ENCODE results near the gene PPDPF. TPM values are rescaled to one million over a fixed set of nuclear protein-coding genes. Genes with fewer than 3 reads are reported as not detected.

PPDPF gene
- total and polyA plus RNA-seq, 12 donors, result 186 to 433 (median 270) TPM

DNA sequence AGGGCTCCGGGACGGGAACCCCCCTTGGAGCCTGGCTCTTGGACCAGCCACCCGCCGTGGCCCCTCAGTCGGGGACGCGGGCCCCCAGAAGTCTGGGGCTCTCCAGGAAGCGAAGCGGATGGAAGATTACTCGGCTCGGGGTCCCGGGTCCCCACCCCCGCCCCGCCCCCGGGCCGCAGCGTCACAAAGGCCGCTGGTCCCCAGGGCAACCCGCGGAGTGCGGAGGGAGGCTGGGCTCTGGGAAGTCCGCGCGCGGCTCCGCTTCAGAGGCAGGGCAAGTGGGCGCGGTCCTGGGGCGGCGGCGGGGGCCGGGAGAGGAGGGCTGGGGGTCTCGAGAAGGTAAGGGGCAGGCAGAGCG lies 33.3 kb downstream of the PPDPF start, which contains the start of gene FNDC11:
Gene FNDC11, plus strand, starts transcription at position 227 of the 358 bp plus-strand sequence. CDS start 1,505 bp downstream, outside the sequence.
- peaks cover 0 to 48% (median 11%) of the 10 kb centered on the region in 7 donors for H3K27me3 ChIP-seq

DNA sequence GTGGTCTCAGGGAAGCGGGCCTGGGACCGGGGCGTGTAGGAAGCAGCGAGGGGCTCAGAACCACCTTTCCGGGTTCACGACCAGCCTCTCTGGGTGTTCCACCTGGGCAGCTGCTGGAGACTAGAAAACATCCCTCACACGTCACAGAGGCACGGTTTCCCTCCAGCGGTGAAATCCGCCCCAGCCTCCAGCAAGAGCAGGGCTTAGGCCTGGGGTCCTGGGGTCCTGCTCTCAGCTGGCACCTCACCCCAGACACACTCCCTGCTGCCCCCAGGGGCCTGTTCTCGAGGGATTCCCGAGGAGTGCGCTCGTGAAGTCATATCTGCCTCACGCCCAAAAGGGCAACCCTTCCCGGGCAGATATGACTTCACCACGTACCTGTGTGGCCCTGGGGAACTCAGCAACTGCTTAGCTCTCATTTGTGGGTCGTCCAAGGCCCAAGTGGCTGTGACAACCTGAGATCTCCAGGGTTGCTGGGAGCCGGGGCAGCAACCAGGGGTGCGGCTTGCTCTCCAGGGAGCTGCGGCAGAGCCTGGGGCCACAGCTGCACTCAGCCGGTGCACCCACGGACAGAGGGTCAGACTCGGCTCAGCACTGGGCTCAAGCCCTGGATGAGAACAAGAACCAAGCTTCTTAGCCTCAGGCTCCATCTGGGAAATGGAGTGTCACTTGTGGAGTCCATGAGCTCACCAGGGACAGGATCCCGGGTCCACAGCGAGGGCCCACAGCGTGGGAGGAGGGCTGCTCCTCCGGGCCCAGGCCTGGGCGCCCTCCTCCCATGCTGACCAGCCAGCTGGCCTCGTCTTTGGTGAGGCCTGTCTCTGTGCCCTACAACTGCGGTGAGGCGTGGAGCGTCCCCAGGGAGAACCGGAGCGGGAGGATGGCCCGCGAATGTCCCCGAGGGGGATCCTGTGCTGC lies 34.1 kb downstream of the PPDPF start:
- H3K36me3 ChIP-seq, result peaks cover 0 to 18% (median 0%) of the 10 kb centered on the region in 9 donors
- H3K27me3 ChIP-seq, result peaks cover 0 to 42% (median 7%) of the 10 kb centered on the region in 7 donors
- peak overlapping the region in 9 of 10 donors; percentile 46 to 69 (median 64) for H3K4me3 ChIP-seq
- ATAC-seq (peak in 2 of 8 donors; percentile 4 to 5), DNase-seq (no peak)
- H3K9me3 ChIP-seq, result no peaks in the 10 kb centered on the region
- peaks cover 0 to 19% (median 10%) of the 10 kb centered on the region in 9 donors for H3K4me1 ChIP-seq
- TF ChIP-seq, protein P1, sequence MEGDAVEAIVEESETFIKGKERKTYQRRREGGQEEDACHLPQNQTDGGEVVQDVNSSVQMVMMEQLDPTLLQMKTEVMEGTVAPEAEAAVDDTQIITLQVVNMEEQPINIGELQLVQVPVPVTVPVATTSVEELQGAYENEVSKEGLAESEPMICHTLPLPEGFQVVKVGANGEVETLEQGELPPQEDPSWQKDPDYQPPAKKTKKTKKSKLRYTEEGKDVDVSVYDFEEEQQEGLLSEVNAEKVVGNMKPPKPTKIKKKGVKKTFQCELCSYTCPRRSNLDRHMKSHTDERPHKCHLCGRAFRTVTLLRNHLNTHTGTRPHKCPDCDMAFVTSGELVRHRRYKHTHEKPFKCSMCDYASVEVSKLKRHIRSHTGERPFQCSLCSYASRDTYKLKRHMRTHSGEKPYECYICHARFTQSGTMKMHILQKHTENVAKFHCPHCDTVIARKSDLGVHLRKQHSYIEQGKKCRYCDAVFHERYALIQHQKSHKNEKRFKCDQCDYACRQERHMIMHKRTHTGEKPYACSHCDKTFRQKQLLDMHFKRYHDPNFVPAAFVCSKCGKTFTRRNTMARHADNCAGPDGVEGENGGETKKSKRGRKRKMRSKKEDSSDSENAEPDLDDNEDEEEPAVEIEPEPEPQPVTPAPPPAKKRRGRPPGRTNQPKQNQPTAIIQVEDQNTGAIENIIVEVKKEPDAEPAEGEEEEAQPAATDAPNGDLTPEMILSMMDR (IDR thresholded peaks at IDR 0.05), result no peak
- intact Hi-C loops (cut with DNase I), result loop anchor here in 1 of 10 donors (5.0 kb wide), 1 partner anchor 403 kb away; the partner anchor contains the start of gene UCKL1
- peak overlapping the region in 2 of 10 donors; percentile 15 to 70 for H3K27ac ChIP-seq
- WGBS, 2 donors, result 71% methylated on average over 34 to 38 of the region's 38 CpGs

More for the DNA sequence above, 33.3 kb downstream of the PPDPF start, which contains the start of gene FNDC11:
- H3K4me1 ChIP-seq, result peaks cover 0 to 19% (median 10%) of the 10 kb centered on the region in 9 donors
- peak within 1 kb of the TSS in 9 of 10 donors; percentile 46 to 69 (median 64) for H3K4me3 ChIP-seq
- peak within 1 kb of the TSS in 4 of 10 donors; percentile 21 to 70 (median 39) for H3K27ac ChIP-seq
- intact Hi-C loops (cut with DNase I), result loop anchor here in 1 of 10 donors (5.0 kb wide), 1 partner anchor 403 kb away; the partner anchor contains the start of gene UCKL1
- TF ChIP-seq, protein P1 (IDR thresholded peaks at IDR 0.05), result no peak
- peak; percentile 42 to 58 for DNase-seq
- no peaks in the 10 kb centered on the region for H3K9me3 ChIP-seq
- ATAC-seq, result peak; percentile 37 to 61 (median 53)
- WGBS, 2 donors, result 2 to 4% methylated on average over 26 to 34 of the region's 34 CpGs
- H3K36me3 ChIP-seq, result peaks cover 0 to 15% (median 0%) of the 10 kb centered on the region in 9 donors

DNA sequence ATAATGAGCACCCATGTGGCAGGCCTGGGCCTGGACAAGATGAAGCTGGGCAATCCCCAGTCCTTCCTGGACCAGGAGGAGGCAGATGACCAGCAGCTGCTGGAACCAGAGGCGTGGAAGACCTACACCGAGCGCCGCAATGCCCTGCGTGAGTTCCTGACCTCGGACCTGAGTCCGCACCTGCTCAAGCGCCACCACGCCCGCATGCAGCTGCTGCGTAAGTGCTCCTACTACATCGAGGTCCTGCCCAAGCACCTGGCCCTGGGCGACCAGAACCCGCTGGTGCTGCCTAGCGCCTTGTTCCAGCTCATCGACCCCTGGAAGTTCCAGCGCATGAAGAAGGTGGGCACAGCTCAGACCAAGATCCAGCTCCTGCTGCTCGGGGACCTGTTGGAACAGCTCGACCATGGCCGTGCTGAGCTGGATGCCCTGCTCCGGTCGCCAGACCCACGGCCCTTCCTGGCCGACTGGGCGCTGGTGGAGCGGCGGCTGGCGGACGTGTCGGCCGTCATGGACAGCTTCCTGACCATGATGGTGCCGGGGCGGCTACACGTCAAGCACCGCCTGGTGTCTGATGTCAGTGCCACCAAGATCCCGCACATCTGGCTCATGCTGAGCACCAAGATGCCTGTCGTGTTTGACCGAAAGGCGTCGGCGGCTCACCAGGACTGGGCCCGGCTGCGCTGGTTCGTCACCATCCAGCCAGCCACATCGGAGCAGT lies 35.3 kb downstream of the PPDPF start:
- peaks cover 0 to 37% (median 0%) of the 10 kb centered on the region in 7 donors for H3K27me3 ChIP-seq
- intact Hi-C loops (cut with DNase I), result no loop called here
- WGBS, 2 donors, result 95 to 96% methylated on average over 45 of the region's 45 CpGs
- H3K27ac ChIP-seq, result no peak overlapping the region
- peaks cover 0 to 19% (median 10%) of the 10 kb centered on the region in 9 donors for H3K4me1 ChIP-seq
- ATAC-seq, result no peak
- H3K36me3 ChIP-seq, result peaks cover 3 to 30% (median 11%) of the 10 kb centered on the region in 9 donors
- no peak overlapping the region for H3K4me3 ChIP-seq
- DNase-seq, result no peak
- TF ChIP-seq, protein P1 (IDR thresholded peaks at IDR 0.05), result no peak
- no peaks in the 10 kb centered on the region for H3K9me3 ChIP-seq

All from heart right ventricle (tissue), 16 donors.